Thoracic aorta (tissue), 2 donors: Measurements from ENCODE around the gene GALNT7. TPM values are rescaled to one million over a fixed set of nuclear protein-coding genes. Genes with fewer than 3 reads are reported as not detected.

Experiments used
- ATAC-seq: fragments of 150-250 bp; one replicate; pipeline ENCODE4 v1.8.0; 2017; ENCODE audit warnings: low read depth; ENCODE audit not compliant: insufficient number of reproducible peaks, low FRiP score
- DNase-seq: peaks from one replicate; pipeline ENCODE4 v3.0.0-alpha.2; 2020; ENCODE audit warnings: low spot score
- H3K27ac ChIP-seq, 2 donors: fragments of 200-600 bp; sonication (generic); 1 replicate in 1 of 2; 2 replicates in 1 of 2; pipeline ENCODE4 v1.5.1; 2016; ENCODE audit warnings: mild to moderate bottlenecking in 2 of 2, moderate library complexity in 2 of 2
- H3K27me3 ChIP-seq: fragments of 200-600 bp; sonication (generic); replicated peaks from 2 replicates; pipeline ENCODE4 v1.6.0; 2016; ENCODE audit warnings: mild to moderate bottlenecking; ENCODE audit not compliant: insufficient read depth
- H3K36me3 ChIP-seq: fragments of 200-600 bp; sonication (generic); one replicate; pipeline ENCODE4 v1.5.1; 2016
- H3K4me1 ChIP-seq, 2 donors: fragments of 200-600 bp; sonication (generic); 1 replicate in 1 of 2; 2 replicates in 1 of 2; pipeline versions ENCODE4 v1.5.1 to v1.6.0; 2016; ENCODE audit warnings: low read depth in 2 of 2, mild to moderate bottlenecking in 1 of 2; ENCODE audit not compliant: control insufficient read depth in 1 of 2
- H3K4me3 ChIP-seq: fragments of 200-600 bp; sonication (generic); 2 replicates; pipeline ENCODE4 v1.5.1; 2016; ENCODE audit warnings: mild to moderate bottlenecking
- H3K9me3 ChIP-seq: fragments of 200-600 bp; sonication (generic); 2 replicates; pipeline ENCODE4 v1.5.1; 2016
- CTCF ChIP-seq: fragments of 200-600 bp; sonication (generic); IDR thresholded peaks from one replicate; pipeline ENCODE4 v1.5.1; 2019; ENCODE audit warnings: antibody characterized with exemption
- total RNA-seq, 2 donors: library from RNA; depleted of rRNA; stranded (reverse); fragments of >200 nt; gene quantifications; one replicate each; pipeline versions ENCODE4 v1.1.0 to v1.2.3, GENCODE V29; 2016

Gene GALNT7
- total RNA-seq, 2 donors from 2014 or later: 12.7 to 23.1 TPM

GRCh38 chr4:173318648-173319211 lies 150.1 kb downstream of the GALNT7 start:
- Histone ChIP-seq H3K27ac (no peak overlapping the region), H3K9me3 (no peaks in the 10 kb centered on the region), H3K4me3 (no peak overlapping the region), H3K36me3 (peaks cover 8% of the 10 kb centered on the region), H3K4me1 (no peaks in the 10 kb centered on the region), H3K27me3 (no peaks in the 10 kb centered on the region)
- peak; percentile 55 for TF ChIP-seq CTCF
- ATAC-seq: no peak
- DNase-seq: no peak

DNA sequence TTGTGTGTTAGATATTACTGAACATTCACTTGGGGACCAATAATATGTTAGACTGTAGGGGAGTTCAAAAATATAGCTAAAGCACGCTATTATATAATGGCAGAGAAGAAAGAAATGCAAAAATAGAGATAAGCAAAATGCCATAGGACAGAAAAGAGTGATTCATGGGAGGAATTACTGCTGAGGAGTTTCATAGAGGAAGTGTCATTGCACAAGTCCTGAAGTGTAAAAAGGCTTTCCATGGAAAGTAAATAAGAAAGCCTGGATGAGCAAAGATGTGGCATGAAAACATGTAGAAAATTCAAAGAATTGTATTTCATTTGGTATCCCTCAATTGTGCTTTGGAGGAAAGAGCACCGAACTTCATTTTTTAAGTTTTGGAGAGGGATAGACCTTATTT lies 151.1 kb downstream of the GALNT7 start:
- ATAC-seq (no peak), DNase-seq (no peak)
- no peaks in the 10 kb centered on the region for H3K4me1 ChIP-seq
- H3K4me3 ChIP-seq: no peak overlapping the region
- H3K27ac ChIP-seq: no peak overlapping the region
- no peaks in the 10 kb centered on the region for H3K9me3 ChIP-seq
- no peaks in the 10 kb centered on the region for H3K27me3 ChIP-seq
- H3K36me3 ChIP-seq: peaks cover 6% of the 10 kb centered on the region
- TF ChIP-seq CTCF: no peak

GRCh38 chr4:173325007-173325736 lies 156.6 kb downstream of the GALNT7 start:
- Histone ChIP-seq H3K27me3 (no peaks in the 10 kb centered on the region), H3K36me3 (peaks cover 3% of the 10 kb centered on the region), H3K27ac (no peak overlapping the region), H3K9me3 (no peaks in the 10 kb centered on the region), H3K4me3 (no peak overlapping the region), H3K4me1 (no peaks in the 10 kb centered on the region)
- DNase-seq (no peak), ATAC-seq (no peak)
- TF ChIP-seq CTCF: no peak

GRCh38 chr4:173328236-173328901 lies 159.8 kb downstream of the GALNT7 start:
- no peaks in the 10 kb centered on the region for H3K36me3 ChIP-seq
- H3K4me3 ChIP-seq: no peak overlapping the region
- no peaks in the 10 kb centered on the region for H3K9me3 ChIP-seq
- no peak for TF ChIP-seq CTCF
- H3K4me1 ChIP-seq: peaks cover 7 to 22% of the 10 kb centered on the region in 2 donors
- ATAC-seq (no peak), DNase-seq (no peak)
- no peak overlapping the region for H3K27ac ChIP-seq
- no peaks in the 10 kb centered on the region for H3K27me3 ChIP-seq

- Histone ChIP-seq H3K4me1 (peaks cover 7 to 22% of the 10 kb centered on the region in 2 donors), H3K36me3 (no peaks in the 10 kb centered on the region), H3K9me3 (no peaks in the 10 kb centered on the region), H3K4me3 (no peak overlapping the region), H3K27ac (no peak overlapping the region), H3K27me3 (no peaks in the 10 kb centered on the region)
- ATAC-seq (no peak), DNase-seq (no peak)
- TF ChIP-seq CTCF: no peak
Measured at GRCh38 chr4:173330590-173330989, 162.0 kb downstream of the GALNT7 start.
